Liver (tissue), 9 donors: ENCODE data around the gene B4GALNT3. TPM values are rescaled to one million over a fixed set of nuclear protein-coding genes. Genes with fewer than 3 reads are reported as not detected.

Experiments
- DNase-seq: peaks from one replicate; pipeline ENCODE4 v3.0.0-alpha.2; 2017; ENCODE audit warnings: low spot score
- H3K27ac ChIP-seq, 2 donors: one replicate each; pipeline ENCODE4 v1.7.0; 2013; ENCODE audit warnings: inconsistent platforms in 2 of 2, low read length in 2 of 2, control low read depth in 1 of 2, low read depth in 1 of 2, mild to moderate bottlenecking in 1 of 2
- H3K27me3 ChIP-seq, 4 donors: one replicate each; pipeline versions ENCODE4 v1.6.1 to v1.7.0; 2013; ENCODE audit warnings: low read length in 3 of 4, inconsistent platforms in 1 of 4, mild to moderate bottlenecking in 1 of 4, moderate library complexity in 1 of 4; ENCODE audit not compliant: control insufficient read depth in 4 of 4, insufficient read depth in 4 of 4
- H3K36me3 ChIP-seq, 4 donors: one replicate each; pipeline versions ENCODE4 v1.6.1 to v1.7.0; 2013; ENCODE audit warnings: low read length in 3 of 4, mild to moderate bottlenecking in 3 of 4, low read depth in 1 of 4, moderate library complexity in 1 of 4; ENCODE audit not compliant: control insufficient read depth in 4 of 4, insufficient read depth in 3 of 4
- H3K4me1 ChIP-seq, 4 donors: one replicate each; pipeline versions ENCODE4 v1.6.1 to v1.7.0; 2013; ENCODE audit warnings: low read length in 3 of 4, mild to moderate bottlenecking in 3 of 4, moderate library complexity in 1 of 4; ENCODE audit not compliant: control insufficient read depth in 4 of 4, insufficient read depth in 4 of 4
- H3K4me3 ChIP-seq, 3 donors: one replicate each; pipeline versions ENCODE4 v1.6.1 to v1.7.0; 2013; ENCODE audit warnings: low read length in 3 of 3, control low read depth in 1 of 3, low read depth in 1 of 3, mild to moderate bottlenecking in 1 of 3
- H3K9ac ChIP-seq, 2 donors: one replicate each; pipeline ENCODE4 v1.7.0; 2013; ENCODE audit warnings: low read length in 2 of 2, mild to moderate bottlenecking in 2 of 2, moderate library complexity in 2 of 2, control low read depth in 1 of 2, low read depth in 1 of 2
- H3K9me3 ChIP-seq, 4 donors: one replicate each; pipeline versions ENCODE4 v1.6.1 to v1.7.0; 2013; ENCODE audit warnings: low read length in 3 of 4; ENCODE audit not compliant: control insufficient read depth in 4 of 4
- ATF3 ChIP-seq: IDR thresholded peaks from 2 replicates; pipeline ENCODE4 v1.6.1; 2016; ENCODE audit warnings: antibody characterized with exemption
- CTCF ChIP-seq: fragments of 150-350 bp; IDR thresholded peaks from 2 replicates; pipeline ENCODE4 v1.5.1; 2017; ENCODE audit warnings: improper control_type of control experiment, low read depth, low read length; ENCODE audit not compliant: missing input control
- EGR1 ChIP-seq, 2 donors: IDR thresholded peaks; 2 replicates each; pipeline ENCODE4 v1.6.1; 2016 to 2018; ENCODE audit warnings: antibody characterized with exemption in 2 of 2, low read depth in 2 of 2
- FOXA1 ChIP-seq: IDR thresholded peaks from 2 replicates; pipeline ENCODE4 v1.6.1; 2016; ENCODE audit warnings: antibody characterized with exemption
- FOXA2 ChIP-seq: IDR thresholded peaks from 2 replicates; pipeline ENCODE4 v1.6.1; 2016; ENCODE audit warnings: antibody characterized with exemption
- GABPA ChIP-seq, 2 donors: IDR thresholded peaks in 1 of 2; conservative IDR thresholded peaks in 1 of 2; 2 replicates each; pipeline ENCODE4 v1.6.1; 2016; ENCODE audit warnings: antibody characterized with exemption in 2 of 2, mild to moderate bottlenecking in 1 of 2, moderate library complexity in 1 of 2
- HNF4A ChIP-seq, 2 donors: conservative IDR thresholded peaks; 2 replicates each; pipeline ENCODE4 v1.6.1; 2016; ENCODE audit warnings: antibody characterized with exemption in 2 of 2, mild to moderate bottlenecking in 2 of 2
- HNF4G ChIP-seq: IDR thresholded peaks from 2 replicates; pipeline ENCODE4 v1.6.1; 2016; ENCODE audit warnings: antibody characterized with exemption
- JUND ChIP-seq, 2 donors: IDR thresholded peaks; 2 replicates each; pipeline ENCODE4 v1.6.1; 2016; ENCODE audit warnings: antibody characterized with exemption in 2 of 2
- MAX ChIP-seq: IDR thresholded peaks from 2 replicates; pipeline ENCODE4 v1.6.1; 2016; ENCODE audit warnings: antibody characterized with exemption
- NR2F2 ChIP-seq: IDR thresholded peaks from 2 replicates; pipeline ENCODE4 v1.6.1; 2016; ENCODE audit warnings: antibody characterized with exemption
- RAD21 ChIP-seq, 2 donors: IDR thresholded peaks; 2 replicates each; pipeline ENCODE4 v1.6.1; 2016; ENCODE audit warnings: antibody characterized with exemption in 2 of 2, mild to moderate bottlenecking in 2 of 2
- REST ChIP-seq: IDR thresholded peaks from 2 replicates; pipeline ENCODE4 v1.6.1; 2016; ENCODE audit warnings: antibody characterized with exemption, mild to moderate bottlenecking
- RXRA ChIP-seq, 2 donors: IDR thresholded peaks; 2 replicates each; pipeline ENCODE4 v1.6.1; 2017 to 2018; ENCODE audit warnings: antibody characterized with exemption in 2 of 2, mild to moderate bottlenecking in 1 of 2
- SP1 ChIP-seq: IDR thresholded peaks from 2 replicates; pipeline ENCODE4 v1.6.1; 2018; ENCODE audit warnings: antibody characterized with exemption, mild to moderate bottlenecking
- TAF1 ChIP-seq: conservative IDR thresholded peaks from 2 replicates; pipeline ENCODE4 v1.6.1; 2016; ENCODE audit warnings: antibody characterized with exemption, mild to moderate bottlenecking
- YY1 ChIP-seq: IDR thresholded peaks from 2 replicates; pipeline ENCODE4 v1.6.1; 2016; ENCODE audit warnings: antibody characterized with exemption, mild to moderate bottlenecking
- ZBTB33 ChIP-seq: IDR thresholded peaks from 2 replicates; pipeline ENCODE4 v1.6.1; 2016; ENCODE audit warnings: antibody characterized with exemption
- WGBS: extraction: QIAGEN DNeasy Blood & Tissue Kit; methylation state at CpG from one replicate; pipeline ENCODE4 v1.1.7; 2013; 5-methylcytosine and 5-hydroxymethylcytosine counted together
- polyA plus RNA-seq, 2 donors: library from polyadenylated mRNA; stranded (reverse) in 1 of 2; unstranded in 1 of 2; fragments of 200-250 nt in 1 of 2; fragments of >200 nt in 1 of 2; fragmentation: Nextera tagmentation in 1 of 2; extraction: Ambion mirVana in 1 of 2; gene quantifications; one replicate each; pipeline versions ENCODE4 v1.2.1 to v1.2.3, GENCODE V29; 2013 to 2015
- total RNA-seq, 2 donors: library from RNA; depleted of rRNA; stranded (reverse); fragments of >200 nt; gene quantifications; one replicate each; pipeline ENCODE4 v1.2.3, GENCODE V29; 2014
- donor health status: healthy.
- donor health status: healthy.
- donor health status: healthy.
- donor health status: healthy.
- donor health status: healthy.

B4GALNT3 gene
- total and polyA plus RNA-seq, 4 donors = 0.09 to 0.25 (median 0.14) TPM; not detected in 1

- TF ChIP-seq HNF4G (no peak), RXRA (IDR thresholded peaks at IDR 0.05) (no peak), REST (no peak), FOXA2 (no peak)
- Histone ChIP-seq H3K27me3 (no peaks in the 10 kb centered on the region), H3K9me3 (no peaks in the 10 kb centered on the region), H3K4me3 (no peak overlapping the region), H3K27ac (no peak overlapping the region), H3K36me3 (no peaks in the 10 kb centered on the region), H3K4me1 (peaks cover 0 to 6% (median 3%) of the 10 kb centered on the region in 4 donors), H3K9ac (no peak overlapping the region)
- no peak for DNase-seq
- WGBS = 92% methylated on average over 11 of the region's 11 CpGs
Observed at GRCh38 chr12:592024-592505, 132.3 kb downstream of the B4GALNT3 start.

- H3K27ac ChIP-seq = no peak overlapping the region
- H3K9me3 ChIP-seq = no peaks in the 10 kb centered on the region
- H3K4me3 ChIP-seq = no peak overlapping the region
- H3K27me3 ChIP-seq = no peaks in the 10 kb centered on the region
- H3K36me3 ChIP-seq = no peaks in the 10 kb centered on the region
- H3K4me1 ChIP-seq = peaks cover 0 to 6% (median 0%) of the 10 kb centered on the region in 4 donors
- no peak for TF ChIP-seq REST
- no peak for TF ChIP-seq EGR1 (IDR thresholded peaks at IDR 0.05; ENCODE audit: low read depth in 2 of 2)
- TF ChIP-seq HNF4A (conservative IDR thresholded peaks at IDR 0.05) = no peak
- no peak for TF ChIP-seq CTCF
- TF ChIP-seq FOXA1 = no peak
- TF ChIP-seq NR2F2 = no peak
- no peak for TF ChIP-seq YY1
- TF ChIP-seq RAD21 (IDR thresholded peaks at IDR 0.05) = no peak
- TF ChIP-seq FOXA2 = no peak
- no peak for TF ChIP-seq ATF3
- TF ChIP-seq GABPA (IDR thresholded peaks at IDR 0.05 in 1 of 2, conservative IDR thresholded peaks at IDR 0.05 in 1 of 2) = no peak
- TF ChIP-seq TAF1 = no peak
- no peak for TF ChIP-seq JUND (IDR thresholded peaks at IDR 0.05)
- no peak for TF ChIP-seq HNF4G
- TF ChIP-seq RXRA (IDR thresholded peaks at IDR 0.05) = no peak
- TF ChIP-seq MAX = no peak
- TF ChIP-seq ZBTB33 = no peak
- TF ChIP-seq SP1 = no peak
- no peak for DNase-seq
- 89% methylated on average over 7 of the region's 7 CpGs for WGBS
- no peak overlapping the region for H3K9ac ChIP-seq
Observed at GRCh38 chr12:593396-594270, 133.9 kb downstream of the B4GALNT3 start.
